ENCODE results near the gene CCR5AS.

Gene CCR5AS

DNA sequence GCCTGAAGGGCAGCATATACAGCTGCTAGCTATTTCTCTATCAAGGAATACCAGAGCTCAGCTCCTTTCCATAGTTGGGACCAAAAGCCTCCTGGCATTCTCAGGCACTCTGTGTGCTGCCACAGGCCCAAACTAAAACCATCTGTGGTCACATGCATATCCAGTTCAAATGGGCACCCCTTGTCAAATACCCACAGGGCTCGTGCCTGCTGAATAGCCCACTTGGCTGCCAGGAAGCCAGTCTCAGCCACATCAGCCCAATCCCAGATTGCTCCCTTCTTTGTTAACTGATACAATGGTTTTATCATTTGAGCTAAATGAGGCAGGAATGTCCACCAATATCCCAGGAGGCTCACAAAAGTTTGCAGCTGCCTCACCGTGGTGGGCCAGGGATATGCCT lies 14.1 kb upstream of the CCR5AS start:
- WGBS, 2 donors: 90 to 91% methylated on average over 2 of the region's 2 CpGs
- Histone ChIP-seq H3K9me3 (no peaks in the 10 kb centered on the region), H3K36me3 (no peaks in the 10 kb centered on the region), H3K27me3 (no peaks in the 10 kb centered on the region), H3K27ac (no peak overlapping the region), H3K4me3 (no peak overlapping the region), H3K4me1 (no peaks in the 10 kb centered on the region)
- intact Hi-C loops (cut with DNase I): no loop called here
- DNase-seq: no peak
- TF ChIP-seq EP300 (IDR thresholded peaks at IDR 0.05) (no peak), POLR2AphosphoS5 (IDR thresholded peaks at IDR 0.05) (no peak), POLR2A (IDR thresholded peaks at IDR 0.05) (no peak)
- TF ChIP-seq, protein P1, sequence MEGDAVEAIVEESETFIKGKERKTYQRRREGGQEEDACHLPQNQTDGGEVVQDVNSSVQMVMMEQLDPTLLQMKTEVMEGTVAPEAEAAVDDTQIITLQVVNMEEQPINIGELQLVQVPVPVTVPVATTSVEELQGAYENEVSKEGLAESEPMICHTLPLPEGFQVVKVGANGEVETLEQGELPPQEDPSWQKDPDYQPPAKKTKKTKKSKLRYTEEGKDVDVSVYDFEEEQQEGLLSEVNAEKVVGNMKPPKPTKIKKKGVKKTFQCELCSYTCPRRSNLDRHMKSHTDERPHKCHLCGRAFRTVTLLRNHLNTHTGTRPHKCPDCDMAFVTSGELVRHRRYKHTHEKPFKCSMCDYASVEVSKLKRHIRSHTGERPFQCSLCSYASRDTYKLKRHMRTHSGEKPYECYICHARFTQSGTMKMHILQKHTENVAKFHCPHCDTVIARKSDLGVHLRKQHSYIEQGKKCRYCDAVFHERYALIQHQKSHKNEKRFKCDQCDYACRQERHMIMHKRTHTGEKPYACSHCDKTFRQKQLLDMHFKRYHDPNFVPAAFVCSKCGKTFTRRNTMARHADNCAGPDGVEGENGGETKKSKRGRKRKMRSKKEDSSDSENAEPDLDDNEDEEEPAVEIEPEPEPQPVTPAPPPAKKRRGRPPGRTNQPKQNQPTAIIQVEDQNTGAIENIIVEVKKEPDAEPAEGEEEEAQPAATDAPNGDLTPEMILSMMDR (IDR thresholded peaks at IDR 0.05): no peak

DNA sequence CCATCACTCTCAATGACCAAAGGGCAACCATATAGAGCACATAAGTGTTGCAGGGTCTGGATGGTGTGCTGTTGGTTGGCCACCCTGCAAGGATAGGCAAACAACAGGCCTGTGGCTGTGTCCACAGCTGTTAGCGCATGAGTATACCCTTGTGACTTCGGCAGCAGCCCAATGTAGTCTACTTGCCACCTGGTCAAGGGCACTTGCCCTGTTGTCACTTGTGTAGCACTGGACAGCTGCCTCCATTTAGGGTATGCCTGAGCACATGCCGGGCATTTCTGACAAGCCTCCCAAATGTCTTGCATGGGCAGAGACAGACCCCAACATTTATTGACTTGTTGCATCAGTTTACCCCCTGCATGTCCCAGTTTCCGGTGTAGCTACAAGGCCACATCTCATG lies 12.9 kb upstream of the CCR5AS start:
- no peak for DNase-seq
- 97 to 98% methylated on average over 4 of the region's 4 CpGs for WGBS, 2 donors
- no peaks in the 10 kb centered on the region for H3K36me3 ChIP-seq
- no peak for TF ChIP-seq POLR2A (IDR thresholded peaks at IDR 0.05)
- TF ChIP-seq, protein P1 (IDR thresholded peaks at IDR 0.05): no peak
- no peak for TF ChIP-seq EP300 (IDR thresholded peaks at IDR 0.05)
- no peak for TF ChIP-seq POLR2AphosphoS5 (IDR thresholded peaks at IDR 0.05)
- no peaks in the 10 kb centered on the region for H3K4me1 ChIP-seq
- intact Hi-C loops (cut with DNase I): no loop called here
- no peak overlapping the region for H3K4me3 ChIP-seq
- no peaks in the 10 kb centered on the region for H3K9me3 ChIP-seq
- H3K27me3 ChIP-seq: no peaks in the 10 kb centered on the region
- H3K27ac ChIP-seq: no peak overlapping the region

DNA sequence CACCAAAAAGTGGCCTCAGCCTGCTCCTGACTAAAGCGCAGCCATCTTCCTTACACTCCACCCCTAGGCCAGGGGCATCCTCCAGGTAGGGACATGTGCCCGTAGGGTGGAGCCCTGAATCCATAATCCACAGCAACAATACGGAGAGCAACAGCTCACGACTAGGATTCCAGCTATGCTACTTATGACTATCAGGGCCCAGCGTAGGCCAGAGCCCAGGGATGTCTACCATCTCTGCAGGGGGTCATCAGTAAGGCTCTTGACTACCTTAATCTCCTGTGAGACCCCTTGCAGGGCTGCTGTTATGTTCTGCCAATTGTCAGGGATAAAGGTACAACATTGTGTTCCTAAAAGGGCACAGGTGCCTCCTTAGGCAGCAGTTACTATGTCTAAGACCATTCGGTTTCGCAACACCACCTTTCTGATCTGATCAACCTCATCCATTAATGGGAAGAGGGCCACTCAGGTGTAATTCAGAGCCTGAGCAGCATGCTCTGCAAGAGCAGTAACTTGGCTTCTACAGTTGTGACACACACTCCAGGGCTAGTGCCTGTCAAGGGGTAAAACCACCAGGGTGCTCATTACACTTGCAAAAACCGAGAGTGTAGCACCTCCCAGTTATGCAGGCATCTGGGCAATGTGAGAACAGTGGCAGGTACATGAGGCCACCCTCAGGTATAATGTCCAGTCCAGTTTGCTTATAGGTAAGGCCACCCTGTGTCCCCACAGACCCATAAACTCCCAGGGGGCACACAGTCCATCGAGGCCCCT lies 11.2 kb upstream of the CCR5AS start:
- Histone ChIP-seq H3K27ac (no peak overlapping the region), H3K9me3 (no peaks in the 10 kb centered on the region), H3K36me3 (no peaks in the 10 kb centered on the region), H3K4me1 (no peaks in the 10 kb centered on the region), H3K27me3 (no peaks in the 10 kb centered on the region), H3K4me3 (no peak overlapping the region)
- TF ChIP-seq POLR2AphosphoS5 (IDR thresholded peaks at IDR 0.05) (no peak), EP300 (IDR thresholded peaks at IDR 0.05) (no peak), POLR2A (IDR thresholded peaks at IDR 0.05) (no peak)
- TF ChIP-seq, protein P1 (IDR thresholded peaks at IDR 0.05): no peak
- intact Hi-C loops (cut with DNase I): no loop called here
- 85 to 86% methylated on average over 9 of the region's 9 CpGs for WGBS, 2 donors
- no peak for DNase-seq

DNA sequence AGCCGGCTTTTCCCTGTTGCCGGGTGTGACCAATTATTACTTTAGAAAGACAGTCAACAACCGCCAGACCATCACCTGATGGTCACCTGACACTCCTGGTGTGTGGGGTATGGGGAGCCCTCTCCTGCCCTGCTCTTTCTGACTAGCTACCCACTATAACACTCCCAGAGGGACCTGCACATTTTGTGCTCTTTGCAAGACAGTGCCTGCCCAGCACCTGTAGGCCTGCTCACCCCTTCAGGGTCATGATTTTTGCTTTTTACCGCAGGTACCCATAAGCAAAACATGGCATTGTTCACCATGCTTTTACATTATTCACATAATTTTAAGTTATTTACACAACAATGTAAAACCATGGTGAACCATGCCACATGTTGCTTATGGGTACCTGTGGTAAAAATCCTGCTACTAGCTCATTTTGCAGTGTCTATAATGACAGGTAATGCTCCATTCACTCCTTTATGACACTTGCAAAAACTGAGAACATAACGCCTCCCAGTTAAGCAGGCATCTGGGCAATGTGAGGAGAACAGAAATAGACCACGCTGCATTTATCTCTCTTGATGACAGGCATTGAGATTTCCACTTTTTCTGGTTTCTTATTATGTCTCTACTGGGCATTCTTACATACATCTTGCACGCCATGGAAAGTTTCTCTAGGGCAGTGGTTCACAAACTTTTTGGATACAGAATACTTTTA lies 10.1 kb upstream of the CCR5AS start:
- no peaks in the 10 kb centered on the region for H3K27me3 ChIP-seq
- intact Hi-C loops (cut with DNase I): no loop called here
- no peak overlapping the region for H3K4me3 ChIP-seq
- 57 to 73% methylated on average over 7 of the region's 7 CpGs for whole genome bisulfite sequencing, 2 donors
- H3K9me3 ChIP-seq: no peaks in the 10 kb centered on the region
- H3K36me3 ChIP-seq: no peaks in the 10 kb centered on the region
- no peaks in the 10 kb centered on the region for H3K4me1 ChIP-seq
- DNase-seq: no peak
- TF ChIP-seq, protein P1 (IDR thresholded peaks at IDR 0.05): no peak
- TF ChIP-seq EP300 (IDR thresholded peaks at IDR 0.05) (no peak), POLR2A (IDR thresholded peaks at IDR 0.05) (no peak), POLR2AphosphoS5 (IDR thresholded peaks at IDR 0.05) (no peak)
- H3K27ac ChIP-seq: no peak overlapping the region
